GM11168 (cell line): ENCODE measurements around the gene PDCD1.
"Not testable (repeated sequence)": the region's sequence is repeated elsewhere in the genome, so short reads cannot be mapped to it uniquely, and the experiment has no call there.

ENCODE experiments used
- in situ Hi-C: fragments of 300-500 bp; cut with MboI; formaldehyde crosslinking; loops from one replicate; pipeline ENCODE4 v1.12.0; 2022; ENCODE audit warnings: low sequenced_read_pairs; ENCODE audit not compliant: unreplicated experiment

PDCD1 gene

DNA sequence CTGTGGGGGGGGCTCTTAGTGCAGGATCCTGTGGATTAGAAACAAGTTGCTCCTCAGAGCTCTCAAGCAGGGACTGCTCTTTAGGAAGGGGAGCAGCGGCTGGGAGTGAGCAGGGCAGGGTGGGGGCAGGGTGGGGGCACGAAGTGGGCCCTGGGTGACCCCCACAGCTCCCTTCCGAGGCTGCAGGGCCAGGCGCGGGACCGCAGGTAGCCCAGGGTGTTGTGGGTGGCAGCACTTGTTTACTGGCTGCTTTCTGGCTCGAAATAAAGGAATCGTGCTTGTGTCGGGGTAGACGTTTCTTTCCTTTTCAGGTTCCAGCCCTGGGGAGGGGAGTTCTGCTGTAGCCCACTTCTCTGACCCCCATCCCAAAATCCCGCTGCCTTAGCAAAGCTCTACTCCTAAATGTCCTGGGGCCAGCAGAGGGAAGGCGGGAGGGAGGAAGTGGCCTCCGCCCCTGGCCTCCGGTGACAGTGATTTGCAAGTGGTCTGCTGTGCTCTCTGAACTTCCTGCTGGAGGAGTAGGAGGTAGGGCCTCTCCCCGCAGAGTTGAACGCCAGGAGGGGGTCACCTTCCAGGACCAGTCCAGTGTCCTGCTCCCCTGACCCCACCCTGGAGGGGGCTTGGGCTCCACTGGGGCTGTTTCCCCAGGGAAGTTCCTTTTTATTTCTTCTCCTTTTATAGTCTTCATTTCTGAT lies 41.4 kb downstream of the PDCD1 start:
- in situ Hi-C loops = no loop called here

DNA sequence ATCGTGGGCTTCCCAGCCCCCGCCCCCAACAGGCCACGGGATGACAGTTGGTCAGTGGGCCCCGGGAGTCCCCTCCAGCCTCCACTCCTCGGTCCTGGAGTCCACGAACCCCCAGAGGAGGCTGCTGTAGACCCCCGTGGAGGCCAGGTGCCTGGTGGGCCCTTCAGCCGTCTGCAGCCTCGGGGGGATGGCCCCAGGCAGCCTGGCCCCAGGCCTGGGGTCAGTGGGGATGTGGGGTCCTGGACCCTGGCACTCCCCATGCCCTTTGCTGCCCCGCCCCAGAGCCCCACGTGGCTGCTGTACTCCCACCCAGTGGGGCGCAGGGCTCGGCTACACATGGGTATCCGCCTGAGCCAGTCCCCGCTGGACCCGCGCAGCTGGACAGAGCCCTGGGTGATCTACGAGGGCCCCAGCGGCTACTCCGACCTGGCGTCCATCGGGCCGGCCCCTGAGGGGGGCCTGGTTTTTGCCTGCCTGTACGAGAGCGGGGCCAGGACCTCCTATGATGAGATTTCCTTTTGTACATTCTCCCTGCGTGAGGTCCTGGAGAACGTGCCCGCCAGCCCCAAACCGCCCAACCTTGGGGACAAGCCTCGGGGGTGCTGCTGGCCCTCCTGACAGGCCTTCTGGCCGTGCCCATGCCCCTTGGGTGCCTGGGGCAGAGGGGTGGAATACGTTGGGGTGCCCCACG lies 42.1 kb downstream of the PDCD1 start:
- in situ Hi-C loops = no loop called here

DNA sequence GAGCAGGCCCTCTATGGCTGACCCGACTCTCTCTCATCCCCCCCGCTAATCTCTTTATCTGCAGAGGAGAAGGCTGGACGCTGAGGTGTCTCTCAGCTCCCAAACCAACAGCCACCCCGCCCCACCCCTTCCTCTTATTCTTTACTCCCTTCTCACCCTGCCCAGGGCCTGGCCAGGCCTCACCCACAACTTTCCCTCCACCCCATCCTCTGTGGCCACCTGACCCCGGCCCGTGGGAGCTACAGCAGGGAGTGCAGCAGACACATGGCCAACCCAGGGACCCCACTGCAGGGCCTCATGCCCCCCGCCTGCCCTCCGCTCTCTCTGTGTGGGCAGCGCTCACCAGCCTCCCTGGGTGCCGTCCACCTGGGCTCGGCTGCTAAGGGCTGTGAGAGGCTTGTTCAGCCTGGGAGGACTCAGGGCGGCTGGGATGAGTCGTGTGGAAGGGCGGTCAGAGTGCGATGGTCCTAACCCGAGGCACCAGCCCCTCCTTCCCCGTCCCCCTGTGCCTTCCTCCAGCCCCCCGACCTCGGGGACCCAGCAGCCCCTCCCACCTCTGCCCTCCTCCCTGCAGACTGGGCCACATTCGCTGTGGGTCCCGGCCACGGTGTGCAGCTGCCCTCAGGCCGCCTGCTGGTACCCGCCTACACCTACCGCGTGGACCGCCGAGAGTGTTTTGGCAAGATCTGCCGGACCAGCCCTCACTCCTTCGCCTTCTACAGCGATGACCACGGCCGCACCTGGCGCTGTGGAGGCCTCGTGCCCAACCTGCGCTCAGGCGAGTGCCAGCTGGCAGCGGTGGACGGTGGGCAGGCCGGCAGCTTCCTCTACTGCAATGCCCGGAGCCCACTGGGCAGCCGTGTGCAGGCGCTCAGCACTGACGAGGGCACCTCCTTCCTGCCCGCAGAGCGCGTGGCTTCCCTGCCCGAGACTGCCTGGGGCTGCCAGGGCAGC lies 42.9 kb downstream of the PDCD1 start:
- in situ Hi-C loops = no loop called here

DNA sequence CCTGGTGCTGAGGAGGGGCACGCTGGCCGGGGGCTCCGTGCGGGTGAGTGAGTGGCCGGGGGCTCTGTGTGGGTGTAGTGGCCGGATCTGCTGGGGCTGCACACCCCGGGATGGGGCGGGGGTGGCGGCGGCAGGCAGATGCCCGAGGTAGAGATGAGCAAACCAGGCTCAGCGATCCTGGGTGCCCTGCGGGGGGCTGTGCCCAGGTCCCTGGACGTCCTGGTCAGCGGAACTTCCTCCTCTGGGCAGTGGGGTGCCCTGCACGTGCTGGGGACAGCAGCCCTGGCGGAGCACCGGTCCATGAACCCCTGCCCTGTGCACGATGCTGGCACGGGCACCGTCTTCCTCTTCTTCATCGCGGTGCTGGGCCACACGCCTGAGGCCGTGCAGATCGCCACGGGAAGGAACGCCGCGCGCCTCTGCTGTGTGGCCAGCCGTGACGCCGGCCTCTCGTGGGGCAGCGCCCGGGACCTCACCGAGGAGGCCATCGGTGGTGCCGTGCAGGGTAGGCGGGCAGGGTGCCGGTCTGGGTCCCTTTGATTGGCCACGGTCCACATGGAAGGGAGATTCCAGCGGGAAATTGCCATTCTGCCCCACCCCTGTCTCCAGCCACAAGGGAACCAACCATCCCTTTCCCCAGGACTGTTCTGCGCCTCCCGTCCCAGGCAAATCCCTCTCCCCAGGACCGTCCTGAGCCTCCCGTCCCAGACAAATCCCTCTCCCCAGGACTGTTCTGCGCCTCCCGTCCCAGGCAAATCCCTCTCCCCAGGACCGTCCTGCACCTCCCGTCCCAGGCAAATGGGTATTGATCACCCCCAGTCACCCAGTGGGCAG lies 43.8 kb downstream of the PDCD1 start:
- in situ Hi-C loops = no loop called here

DNA sequence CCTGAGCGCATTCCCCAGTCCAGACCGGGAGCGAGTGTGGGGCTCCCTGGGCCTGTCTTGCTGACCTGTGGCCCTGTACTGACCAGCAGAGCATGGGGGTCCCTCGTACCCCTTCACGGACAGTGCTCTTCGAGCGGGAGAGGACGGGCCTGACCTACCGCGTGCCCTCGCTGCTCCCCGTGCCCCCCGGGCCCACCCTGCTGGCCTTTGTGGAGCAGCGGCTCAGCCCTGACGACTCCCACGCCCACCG lies 44.4 kb downstream of the PDCD1 start:
- in situ Hi-C loops = no loop called here

DNA sequence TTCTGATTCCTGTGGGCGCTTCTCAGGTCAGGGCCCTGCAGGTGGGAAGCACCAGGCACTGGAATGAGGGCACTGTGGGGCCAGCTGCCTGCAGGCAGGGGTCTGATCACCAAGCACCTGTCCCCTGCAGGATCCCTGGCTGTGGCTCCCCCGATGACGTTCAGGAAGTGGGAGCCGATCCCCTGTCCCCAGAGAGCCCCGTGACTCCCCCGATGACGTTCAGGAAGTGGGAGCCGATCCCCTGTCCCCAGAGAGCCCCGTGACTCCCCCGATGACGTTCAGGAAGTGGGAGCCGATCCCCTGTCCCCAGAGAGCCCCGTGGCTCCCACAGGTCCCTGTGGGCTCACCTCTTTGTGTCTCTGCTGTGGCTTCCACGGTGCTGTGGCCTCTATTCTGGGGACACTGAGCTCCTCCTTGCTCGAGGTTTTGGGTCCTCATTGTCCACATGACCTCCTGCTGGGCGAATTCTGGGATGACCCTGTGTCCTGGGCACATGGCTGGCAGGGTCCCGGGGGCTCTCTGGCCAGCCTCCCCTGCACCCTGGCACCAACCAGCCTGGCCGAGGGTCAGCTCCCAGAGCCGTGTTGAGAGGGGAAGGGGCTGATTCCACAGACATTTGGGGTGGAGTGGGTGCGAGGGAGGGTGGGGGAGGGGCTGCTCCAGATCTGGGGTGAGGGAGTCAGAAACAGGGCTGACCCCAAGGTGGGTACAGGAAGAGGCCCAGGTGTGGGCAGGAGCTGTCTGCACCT lies 44.9 kb downstream of the PDCD1 start:
- in situ Hi-C loops = no loop called here

DNA sequence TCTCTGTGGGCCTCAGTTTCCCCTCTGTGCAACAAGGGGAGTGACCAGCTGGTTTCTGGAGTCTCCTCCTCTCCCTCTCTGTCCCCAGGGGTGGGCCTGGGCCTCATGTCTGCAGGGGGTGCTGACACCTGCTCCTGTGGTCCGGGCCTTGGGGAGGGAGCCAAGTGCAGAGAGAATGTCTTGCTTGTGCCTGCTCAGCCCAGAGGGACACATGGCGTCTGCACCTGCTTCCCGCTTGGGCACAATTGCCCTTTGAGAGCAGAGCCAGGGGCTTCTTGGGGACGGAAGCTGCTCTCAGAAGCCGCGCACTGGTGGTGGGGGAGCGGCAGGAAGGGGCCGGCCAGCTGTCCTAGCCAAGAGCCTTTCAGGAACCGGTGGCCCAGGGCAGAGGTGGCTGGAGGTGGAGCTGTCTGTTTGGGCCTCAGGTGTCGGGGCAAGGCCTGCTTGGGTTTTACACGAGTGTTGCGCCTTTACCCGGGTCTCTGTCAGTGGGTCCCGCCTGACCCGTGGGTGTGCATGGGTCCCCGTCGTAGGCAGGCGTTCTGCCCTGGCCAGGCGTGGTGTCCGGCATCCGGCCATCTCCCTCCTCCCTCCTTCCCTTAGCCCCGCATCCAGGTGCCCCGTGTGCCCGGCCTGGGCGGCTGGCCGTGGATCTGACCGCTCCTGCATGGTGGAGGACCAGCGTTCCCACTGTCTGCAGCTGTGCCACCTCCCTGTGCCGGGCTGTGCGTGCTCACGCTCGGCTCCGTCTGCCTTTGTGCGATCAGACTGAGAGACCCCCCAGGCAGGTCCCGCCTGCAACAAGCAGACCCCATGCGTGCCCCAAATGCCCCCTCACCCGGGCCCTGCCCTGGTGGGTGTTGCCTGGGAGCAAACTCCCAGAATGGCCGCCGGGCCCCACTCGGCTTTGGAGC lies 45.7 kb downstream of the PDCD1 start:
- in situ Hi-C loops = no loop called here

DNA sequence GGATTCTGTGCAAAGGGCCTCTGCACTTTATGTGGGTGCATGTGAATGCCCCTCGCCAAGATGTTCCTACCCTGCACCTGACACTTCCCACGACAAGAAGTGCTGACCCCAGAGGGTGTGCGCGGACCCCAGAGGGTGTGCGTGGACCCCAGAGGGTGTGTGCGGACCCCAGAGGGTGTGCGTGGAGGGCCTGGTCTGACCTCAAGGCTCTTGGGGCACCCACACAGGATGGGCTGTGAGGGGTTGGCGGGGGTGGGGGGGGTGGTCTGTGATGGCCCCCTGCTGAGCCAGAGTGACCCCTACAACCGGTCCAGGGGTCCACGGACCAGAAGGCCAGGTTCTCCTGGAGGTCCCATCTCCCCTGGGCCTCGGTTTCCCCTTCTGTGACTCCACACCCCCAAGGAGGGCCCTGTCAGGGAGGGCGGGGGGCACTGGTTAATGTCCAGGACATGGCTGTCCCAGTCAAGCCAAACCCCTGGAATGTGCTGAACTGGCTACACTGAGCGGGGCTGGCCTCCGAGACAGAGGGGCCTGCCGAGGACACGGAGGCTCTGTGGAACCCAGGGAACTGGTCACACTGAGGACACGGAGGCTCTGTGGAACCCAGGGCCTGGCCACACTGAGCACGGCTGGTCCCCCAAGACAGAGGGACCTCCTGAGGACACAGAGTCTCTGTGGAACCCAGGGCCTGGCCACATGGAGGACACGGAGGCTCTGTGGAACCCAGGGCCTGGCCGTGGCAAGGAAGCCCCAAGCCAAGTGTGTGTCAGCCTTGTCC lies 46.6 kb downstream of the PDCD1 start:
- in situ Hi-C loops = no loop called here

DNA sequence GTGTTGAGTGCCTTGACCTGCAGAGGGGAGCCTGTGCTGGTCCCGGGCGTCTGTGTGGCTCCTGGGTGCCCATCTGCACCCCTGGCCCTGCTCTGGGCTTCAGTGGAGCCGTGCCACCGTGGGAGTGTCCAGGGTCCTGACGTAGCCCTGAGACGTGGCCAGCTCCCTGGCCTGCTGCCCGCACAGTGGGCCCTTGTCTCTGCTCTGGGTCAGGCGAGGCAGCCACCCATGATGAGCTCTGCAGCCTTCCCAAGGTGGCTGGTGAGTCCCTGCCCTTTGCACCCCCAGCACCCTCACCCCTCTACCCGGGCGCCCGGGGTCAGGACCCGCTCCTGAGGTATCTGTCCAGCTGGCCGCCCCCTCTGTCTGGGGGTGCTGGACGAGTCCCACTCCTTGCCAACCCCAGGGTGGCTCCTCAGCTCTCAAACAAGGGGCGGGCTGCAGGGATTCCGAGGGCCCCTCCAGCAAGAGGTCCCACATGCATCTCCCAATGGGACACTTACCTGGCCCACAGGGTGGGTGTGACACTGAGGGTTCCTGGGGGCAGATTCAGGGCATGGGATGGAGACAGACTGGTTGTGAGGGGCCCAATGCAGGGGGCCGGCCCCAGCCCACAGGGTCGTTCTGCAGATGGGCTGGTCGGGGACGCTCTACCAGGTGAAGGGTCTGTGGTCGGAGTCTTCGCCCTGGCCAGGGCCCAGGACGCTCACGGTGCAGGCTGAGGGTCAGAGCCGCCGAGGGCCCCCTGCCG lies 47.3 kb downstream of the PDCD1 start:
- in situ Hi-C loops = no loop called here

DNA sequence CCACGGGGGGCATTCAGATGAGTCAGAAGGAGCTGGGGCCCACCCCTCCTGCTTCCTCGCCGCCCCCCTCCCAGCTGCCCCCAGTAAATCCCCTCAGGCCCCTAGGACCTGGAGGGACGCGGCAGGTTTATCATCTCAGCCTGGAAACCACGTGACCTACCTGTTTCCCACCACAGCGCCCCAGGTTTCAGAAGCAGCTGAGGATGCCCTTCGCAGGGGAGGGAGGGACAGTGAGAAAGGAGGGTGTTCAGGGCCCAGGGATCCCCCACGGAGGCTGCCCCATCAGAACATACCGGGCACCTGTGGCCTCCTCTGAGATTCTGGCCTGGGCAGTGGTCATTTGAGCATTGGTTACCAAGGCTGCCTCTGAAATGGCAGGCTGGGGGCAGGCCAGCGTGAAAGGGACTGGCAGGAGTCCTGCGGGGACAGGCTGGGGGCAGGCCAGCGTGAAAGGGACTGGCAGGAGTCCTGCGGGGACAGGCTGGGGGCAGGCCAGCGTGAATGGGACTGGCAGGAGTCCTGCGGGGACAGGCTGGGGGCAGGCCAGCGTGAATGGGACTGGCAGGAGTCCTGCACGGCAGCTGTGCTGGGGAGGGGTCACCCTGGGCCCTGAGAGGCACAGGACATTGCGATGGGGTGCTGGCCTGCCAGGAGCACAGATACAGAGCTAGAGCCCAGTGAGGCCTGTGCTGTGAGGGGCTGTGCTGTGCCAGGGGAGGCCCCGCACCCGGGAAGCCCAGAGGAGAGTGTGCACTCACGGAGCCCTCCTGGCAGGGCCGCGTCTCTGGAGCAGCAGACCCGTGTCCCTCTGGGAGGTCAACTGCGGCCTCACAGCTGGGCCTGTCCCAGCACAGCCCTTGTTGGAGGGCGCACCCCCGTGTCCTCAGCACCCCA lies 48.1 kb downstream of the PDCD1 start:
- in situ Hi-C loops = no loop called here

DNA sequence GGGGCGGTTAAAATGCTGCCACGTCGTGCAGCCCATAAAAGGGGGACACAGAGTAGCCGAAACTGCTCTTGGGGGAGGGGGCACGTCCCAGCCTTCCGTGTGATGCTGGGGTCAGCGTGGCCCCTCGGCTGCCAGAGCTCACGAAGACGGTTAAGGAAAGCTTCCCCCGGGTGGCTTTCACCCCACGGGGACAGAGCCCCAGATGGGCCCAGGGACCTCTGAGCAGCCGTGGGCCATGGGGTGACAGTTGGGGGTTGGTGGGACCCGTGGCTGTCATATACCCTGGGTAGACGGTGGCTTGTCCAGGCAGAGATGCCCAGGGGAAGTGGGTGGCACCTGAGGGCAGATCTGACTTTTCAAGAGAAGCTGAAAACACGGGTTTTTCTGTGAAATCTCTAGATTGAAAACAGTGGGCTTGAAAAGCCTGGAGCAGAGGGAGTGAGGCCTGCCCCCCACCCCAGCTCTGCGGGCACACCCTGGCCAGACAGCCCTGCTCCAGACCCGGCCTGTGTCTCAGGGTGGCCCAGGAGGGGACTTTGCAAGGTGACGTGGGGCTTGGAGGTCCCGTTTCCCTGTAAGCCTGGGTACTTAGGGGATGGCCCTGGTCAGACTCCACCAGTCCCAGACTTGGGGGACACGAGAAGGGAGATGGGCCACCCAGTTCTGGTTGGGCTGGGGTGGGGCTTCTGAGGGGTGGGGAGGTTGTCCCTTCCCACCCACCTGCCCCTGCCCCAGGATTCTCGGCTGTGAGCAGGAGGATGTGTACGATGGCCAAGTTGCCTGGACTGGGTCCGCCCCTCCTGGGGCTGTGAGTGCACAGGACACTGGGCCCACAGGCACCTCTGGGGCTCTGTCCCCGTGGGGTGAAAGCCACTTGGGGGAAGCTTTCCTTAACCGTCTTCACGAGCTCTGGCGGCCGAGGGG lies 49.0 kb downstream of the PDCD1 start:
- in situ Hi-C loops = no loop called here

DNA sequence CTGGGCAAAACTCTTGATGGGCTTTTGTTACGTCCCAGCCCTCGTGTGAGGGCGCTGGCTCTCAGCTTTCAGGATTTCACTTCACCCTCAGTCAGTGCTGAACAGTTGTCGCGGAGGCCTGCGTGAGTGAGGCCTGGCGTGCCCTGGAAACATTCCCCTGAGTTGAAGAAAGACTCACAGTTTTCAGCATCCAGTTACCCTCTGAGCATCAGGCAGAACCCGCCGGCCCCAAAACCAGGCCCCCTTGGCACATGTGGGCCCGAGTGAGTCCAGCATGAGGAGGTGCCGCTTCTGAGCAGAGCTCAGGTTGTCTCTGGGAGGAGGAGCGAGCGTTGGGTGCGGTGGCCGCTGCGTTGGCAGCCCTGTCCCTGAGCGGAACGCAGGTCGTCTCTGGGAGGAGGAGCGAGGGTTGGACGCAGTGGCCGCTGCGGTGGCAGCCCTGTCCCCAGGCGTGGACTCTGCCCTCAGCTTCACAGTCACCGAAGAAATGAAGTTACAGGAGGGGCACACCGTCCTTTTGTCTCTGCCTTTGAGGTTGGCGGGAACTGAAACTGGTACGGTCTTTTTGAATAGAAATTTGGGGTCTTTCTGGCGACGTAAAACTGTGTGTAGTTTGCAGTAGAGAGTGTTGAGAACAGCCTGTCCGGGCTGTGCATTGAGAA lies 49.8 kb downstream of the PDCD1 start, which contains the start of gene NEU4:
Gene NEU4, plus strand, starts transcription at position 473 of the 662 bp plus-strand sequence. CDS start 5,292 bp downstream, outside the sequence.
- in situ Hi-C loops = no loop called here

DNA sequence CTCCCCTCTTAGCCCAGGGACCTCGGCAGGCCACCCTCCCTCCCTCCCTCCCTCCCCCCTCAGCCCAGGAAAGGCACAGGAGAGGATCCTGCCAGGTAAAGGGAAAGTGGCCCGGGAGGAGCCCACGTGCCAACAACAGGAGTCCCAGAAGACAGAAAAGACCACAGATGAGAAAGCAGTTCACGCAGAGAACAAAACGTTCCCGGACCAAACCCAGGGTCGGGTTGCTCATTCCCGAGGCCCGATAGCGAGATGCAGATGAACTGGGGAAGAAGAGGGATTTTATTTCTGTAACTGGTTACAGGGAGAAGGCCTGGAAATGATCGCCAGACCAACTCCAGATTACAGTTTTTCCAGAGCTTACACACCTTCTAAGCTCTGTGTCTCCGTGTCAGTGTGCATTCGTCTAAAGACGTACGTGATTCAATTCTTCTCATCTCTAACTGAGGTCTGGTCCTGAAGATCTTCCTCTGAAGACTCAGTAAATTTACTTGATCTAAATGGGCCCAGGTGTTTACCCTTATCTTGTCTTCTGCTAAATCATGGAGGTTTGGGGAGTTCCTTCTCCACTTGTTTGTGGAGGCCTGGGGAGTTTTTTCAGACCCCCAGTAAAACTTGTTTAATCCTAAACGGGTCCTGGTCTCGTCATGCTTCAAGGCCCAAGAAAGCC lies 50.5 kb downstream of the PDCD1 start:
- in situ Hi-C loops = no loop called here

DNA sequence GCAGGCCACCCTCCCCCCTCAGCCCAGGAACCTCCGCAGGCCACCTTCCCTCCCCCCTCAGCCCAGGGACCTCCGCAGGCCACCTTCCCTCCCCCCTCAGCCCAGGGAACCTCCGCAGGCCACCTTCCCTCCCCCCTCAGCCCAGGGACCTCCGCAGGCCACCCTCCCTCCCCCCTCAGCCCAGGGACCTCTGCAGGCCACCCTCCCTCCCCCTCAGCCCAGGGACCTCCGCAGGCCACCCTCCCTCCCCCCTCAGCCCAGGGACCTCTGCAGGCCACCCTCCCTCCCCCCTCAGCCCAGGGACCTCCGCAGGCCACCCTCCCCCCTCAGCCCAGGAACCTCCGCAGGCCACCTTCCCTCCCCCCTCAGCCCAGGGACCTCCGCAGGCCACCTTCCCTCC lies 52.5 kb downstream of the PDCD1 start:
- in situ Hi-C loops = not testable (repeated sequence)
